H9 (cell line): ENCODE measurements around the gene SLC9A5. TPM values are rescaled to one million over a fixed set of nuclear protein-coding genes. Genes with fewer than 3 reads are reported as not detected.

Experiments used
- DNase-seq: peaks from one replicate; pipeline ENCODE4 v3.0.0-alpha.2; 2017
- H2AFZ ChIP-seq: one replicate; pipeline ENCODE4 v1.6.1; 2013; ENCODE audit warnings: mild to moderate bottlenecking, low read length, control low read depth, moderate library complexity
- H2AK5ac ChIP-seq: 2 replicates; pipeline ENCODE4 v1.6.1; 2013; ENCODE audit warnings: low read length, control low read depth, mixed read lengths; ENCODE audit not compliant: insufficient read length
- H2BK120ac ChIP-seq: one replicate; pipeline ENCODE4 v1.6.1; 2013; ENCODE audit warnings: low read depth, mild to moderate bottlenecking, low read length, control low read depth, inconsistent platforms; ENCODE audit not compliant: poor library complexity, severe bottlenecking
- H2BK12ac ChIP-seq: 2 replicates; pipeline ENCODE4 v1.6.1; 2013; ENCODE audit warnings: low read length, control low read depth, mixed read lengths, low read depth; ENCODE audit not compliant: insufficient read length
- H2BK15ac ChIP-seq: 2 replicates; pipeline ENCODE4 v1.6.1; 2013; ENCODE audit warnings: low read depth, low read length, control low read depth
- H2BK20ac ChIP-seq: one replicate; pipeline ENCODE4 v1.6.1; 2013; ENCODE audit warnings: low read depth, mild to moderate bottlenecking, low read length, control low read depth, inconsistent platforms; ENCODE audit not compliant: poor library complexity, severe bottlenecking
- H2BK5ac ChIP-seq: 2 replicates; pipeline ENCODE4 v1.6.1; 2013; ENCODE audit warnings: low read length, control low read depth, mixed read lengths; ENCODE audit not compliant: insufficient read length
- H3K14ac ChIP-seq: 2 replicates; pipeline ENCODE4 v1.6.1; 2013; ENCODE audit warnings: low read length, control low read depth; ENCODE audit not compliant: insufficient read depth
- H3K18ac ChIP-seq: 2 replicates; pipeline ENCODE4 v1.6.1; 2013; ENCODE audit warnings: low read depth, mild to moderate bottlenecking, mixed read lengths, low read length, control low read depth; ENCODE audit not compliant: insufficient read length
- H3K23ac ChIP-seq: 2 replicates; pipeline ENCODE4 v1.6.1; 2013; ENCODE audit warnings: low read length, control low read depth, mixed read lengths, low read depth; ENCODE audit not compliant: insufficient read length
- H3K23me2 ChIP-seq: 2 replicates; pipeline ENCODE4 v1.6.1; 2013; ENCODE audit warnings: low read depth, mild to moderate bottlenecking, mixed read lengths, low read length, control low read depth; ENCODE audit not compliant: insufficient read length, poor library complexity, severe bottlenecking
- H3K27ac ChIP-seq: 2 replicates; pipeline ENCODE4 v1.5.1; 2013; ENCODE audit warnings: low read length, control low read depth, mixed read lengths, low read depth; ENCODE audit not compliant: insufficient read length
- H3K27me3 ChIP-seq: 2 replicates; pipeline ENCODE4 v1.6.1; 2013; ENCODE audit warnings: low read length, control low read depth, inconsistent platforms; ENCODE audit not compliant: insufficient read depth
- H3K4ac ChIP-seq: 2 replicates; pipeline ENCODE4 v1.6.1; 2013; ENCODE audit warnings: low read depth, mild to moderate bottlenecking, control low read depth, inconsistent platforms, low read length, moderate library complexity
- H3K4me1 ChIP-seq: 2 replicates; pipeline ENCODE4 v1.6.1; 2013; ENCODE audit warnings: low read length, control low read depth, inconsistent platforms; ENCODE audit not compliant: insufficient read depth
- H3K4me2 ChIP-seq: 2 replicates; pipeline ENCODE4 v1.6.1; 2013; ENCODE audit warnings: low read length, control low read depth, mixed read lengths; ENCODE audit not compliant: insufficient read length, insufficient read depth
- H3K56ac ChIP-seq: 2 replicates; pipeline ENCODE4 v1.6.1; 2013; ENCODE audit warnings: low read depth, mild to moderate bottlenecking, mixed read lengths, low read length, control low read depth; ENCODE audit not compliant: insufficient read length
- H3K79me1 ChIP-seq: 2 replicates; pipeline ENCODE4 v1.6.1; 2013; ENCODE audit warnings: low read depth, mild to moderate bottlenecking, moderate library complexity, low read length, control low read depth, inconsistent platforms; ENCODE audit not compliant: insufficient read depth, poor library complexity, severe bottlenecking
- H3K79me2 ChIP-seq: 2 replicates; pipeline ENCODE4 v1.6.1; 2013; ENCODE audit warnings: low read length, control low read depth, inconsistent platforms; ENCODE audit not compliant: insufficient read depth
- H3K9ac ChIP-seq: 2 replicates; pipeline ENCODE4 v1.6.1; 2013; ENCODE audit warnings: low read length, control low read depth, mixed read lengths; ENCODE audit not compliant: insufficient read length; ENCODE audit errors: extremely low read depth
- H3K9me3 ChIP-seq: one replicate; pipeline ENCODE4 v1.6.1; 2013; ENCODE audit warnings: low read depth, low read length, inconsistent platforms; ENCODE audit not compliant: control insufficient read depth
- H3T11ph ChIP-seq: one replicate; pipeline ENCODE4 v1.6.1; 2013; ENCODE audit warnings: mild to moderate bottlenecking, low read length, control low read depth, inconsistent platforms
- H4K20me1 ChIP-seq: one replicate; pipeline ENCODE4 v1.6.1; 2013; ENCODE audit not compliant: control insufficient read depth, insufficient read length, insufficient read depth
- H4K5ac ChIP-seq: 2 replicates; pipeline ENCODE4 v1.6.1; 2013; ENCODE audit warnings: low read depth, mild to moderate bottlenecking, mixed read lengths, low read length, control low read depth; ENCODE audit not compliant: insufficient read length
- H4K8ac ChIP-seq: replicated peaks from 2 replicates; pipeline ENCODE4 v1.6.1; 2013; ENCODE audit warnings: low read length, control low read depth, mixed read lengths, low read depth; ENCODE audit not compliant: insufficient read length
- H4K91ac ChIP-seq: 2 replicates; pipeline ENCODE4 v1.6.1; 2013; ENCODE audit warnings: low read depth, mild to moderate bottlenecking, moderate library complexity, mixed read lengths, low read length, control low read depth; ENCODE audit not compliant: insufficient read length
- H3K27ac Mint-ChIP-seq, 3 experiments: 2 replicates in 2 of 3; 3 replicates in 1 of 3; pipeline ENCODE4 v1.8.0; 2020 to 2021; ENCODE audit warnings: mixed read lengths in 3 of 3, mild to moderate bottlenecking in 1 of 3, moderate library complexity in 1 of 3
- H3K27me3 Mint-ChIP-seq: 2 replicates; pipeline ENCODE4 v1.8.0; 2021; ENCODE audit warnings: low read depth, mild to moderate bottlenecking, moderate library complexity, mixed read lengths
- H3K36me3 Mint-ChIP-seq, 3 experiments: 2 replicates in 2 of 3; 3 replicates in 1 of 3; pipeline ENCODE4 v1.8.0; 2020 to 2021; ENCODE audit warnings: low read depth in 3 of 3, mixed read lengths in 3 of 3; ENCODE audit not compliant: insufficient read depth in 1 of 3
- H3K4me1 Mint-ChIP-seq, 2 experiments: 2 replicates each; pipeline ENCODE4 v1.8.0; 2020; ENCODE audit warnings: mixed read lengths in 2 of 2
- H3K4me3 Mint-ChIP-seq, 2 experiments: 2 replicates in 1 of 2; 3 replicates in 1 of 2; pipeline ENCODE4 v1.8.0; 2020 to 2021; ENCODE audit warnings: mild to moderate bottlenecking in 2 of 2, mixed read lengths in 2 of 2, moderate library complexity in 1 of 2
- H3K9me3 Mint-ChIP-seq, 2 experiments: 2 replicates in 1 of 2; 3 replicates in 1 of 2; pipeline ENCODE4 v1.8.0; 2020; ENCODE audit warnings: mild to moderate bottlenecking in 2 of 2, mixed read lengths in 2 of 2, moderate library complexity in 1 of 2
- CTCF ChIP-seq: fragments of 200-600 bp; sonication (generic); conservative IDR thresholded peaks from 3 replicates; pipeline ENCODE4 v1.8.0; 2021; ENCODE audit warnings: antibody characterized with exemption, mild to moderate bottlenecking
- WGBS: extraction: QIAGEN DNeasy Blood & Tissue Kit; methylation state at CpG from one replicate; pipeline ENCODE4 v1.1.7; 2013; ENCODE audit warnings: missing lambda C conversion rate, low lambda C conversion rate, mixed read lengths; ENCODE audit not compliant: insufficient read length; ENCODE audit errors: extremely low coverage; 5-methylcytosine and 5-hydroxymethylcytosine counted together
- total RNA-seq: library from RNA; stranded (reverse); gene quantifications from 2 replicates; pipeline ENCODE4 v1.2.1, GENCODE V29; 2021

Gene SLC9A5
- total RNA-seq, 1 experiment from 2014 or later: 9.1 TPM

DNA sequence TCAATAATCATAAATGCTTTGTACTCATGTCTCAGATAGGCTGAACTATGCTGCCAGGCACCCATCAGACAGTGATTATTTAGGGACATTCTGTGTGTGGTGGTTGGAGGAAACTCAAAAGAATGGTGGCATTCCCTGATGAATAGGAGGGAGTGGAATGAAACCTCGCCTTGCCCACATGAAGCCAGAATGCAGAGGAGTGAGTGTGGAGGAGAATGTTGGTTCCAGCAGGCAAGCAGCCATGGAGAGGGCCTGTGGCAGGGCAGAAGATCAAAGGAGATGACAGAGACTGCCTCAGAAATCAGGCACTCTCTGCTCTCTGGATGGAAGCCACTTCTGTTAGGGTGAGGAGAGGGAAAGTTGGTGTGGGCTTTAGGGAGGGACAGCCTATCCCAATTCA is 55.2 kb downstream of the SLC9A5 start:
- H2BK120ac ChIP-seq: no peak overlapping the region
- H3T11ph ChIP-seq: no peak overlapping the region
- H3K4ac ChIP-seq: no peak overlapping the region
- H3K18ac ChIP-seq: no peak overlapping the region
- H3K56ac ChIP-seq: no peak overlapping the region
- H3K23ac ChIP-seq: no peak overlapping the region
- Mint-ChIP-seq H3K4me3 (no peak overlapping the region), H3K27ac (no peak overlapping the region), H3K27me3 (peaks cover 35% of the 10 kb centered on the region), H3K4me1 (no peaks in the 10 kb centered on the region), H3K36me3 (no peaks in the 10 kb centered on the region), H3K9me3 (no peaks in the 10 kb centered on the region)
- no peak overlapping the region for H2BK12ac ChIP-seq
- no peak overlapping the region for H4K8ac ChIP-seq
- DNase-seq: no peak
- H3K23me2 ChIP-seq: no peaks in the 10 kb centered on the region
- TF ChIP-seq CTCF: no peak
- H3K79me1 ChIP-seq: no peaks in the 10 kb centered on the region
- H3K4me2 ChIP-seq: no peak overlapping the region
- H3K9me3 ChIP-seq: no peaks in the 10 kb centered on the region
- no peak overlapping the region for H3K9ac ChIP-seq
- no peak overlapping the region for H3K14ac ChIP-seq
- no peaks in the 10 kb centered on the region for H3K4me1 ChIP-seq
- no peaks in the 10 kb centered on the region for H3K79me2 ChIP-seq
- H2AK5ac ChIP-seq: no peak overlapping the region
- H3K27me3 ChIP-seq: no peaks in the 10 kb centered on the region
- no peak overlapping the region for H2AFZ ChIP-seq
- H2BK5ac ChIP-seq: no peak overlapping the region
- no peak overlapping the region for H4K5ac ChIP-seq
- no peak overlapping the region for H2BK20ac ChIP-seq
- H2BK15ac ChIP-seq: no peak overlapping the region
- no peak overlapping the region for H4K91ac ChIP-seq
- no peaks in the 10 kb centered on the region for H4K20me1 ChIP-seq
- no peak overlapping the region for H3K27ac ChIP-seq
- WGBS: no CpG with 5 or more reads among the region's 1 CpG
